ENCODE measurements around the gene BID.

The BID gene

GRCh38 chr22:17780741-17781318 lies 6.6 kb upstream of the BID start:
- no peak for ATAC-seq
- TF ChIP-seq BACH2 (CRISPR knock-in tag; IDR thresholded peaks at IDR 0.05; ENCODE audit: borderline replicate concordance): no peak
- TF ChIP-seq, protein P1, sequence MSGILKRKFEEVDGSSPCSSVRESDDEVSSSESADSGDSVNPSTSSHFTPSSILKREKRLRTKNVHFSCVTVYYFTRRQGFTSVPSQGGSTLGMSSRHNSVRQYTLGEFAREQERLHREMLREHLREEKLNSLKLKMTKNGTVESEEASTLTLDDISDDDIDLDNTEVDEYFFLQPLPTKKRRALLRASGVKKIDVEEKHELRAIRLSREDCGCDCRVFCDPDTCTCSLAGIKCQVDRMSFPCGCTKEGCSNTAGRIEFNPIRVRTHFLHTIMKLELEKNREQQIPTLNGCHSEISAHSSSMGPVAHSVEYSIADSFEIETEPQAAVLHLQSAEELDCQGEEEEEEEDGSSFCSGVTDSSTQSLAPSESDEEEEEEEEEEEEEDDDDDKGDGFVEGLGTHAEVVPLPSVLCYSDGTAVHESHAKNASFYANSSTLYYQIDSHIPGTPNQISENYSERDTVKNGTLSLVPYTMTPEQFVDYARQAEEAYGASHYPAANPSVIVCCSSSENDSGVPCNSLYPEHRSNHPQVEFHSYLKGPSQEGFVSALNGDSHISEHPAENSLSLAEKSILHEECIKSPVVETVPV (CRISPR knock-in tag; IDR thresholded peaks at IDR 0.05): no peak
- no peak for TF ChIP-seq TCF4 (CRISPR knock-in tag; IDR thresholded peaks at IDR 0.05; ENCODE audit: borderline replicate concordance)
- TF ChIP-seq ZC3H10 (CRISPR knock-in tag; IDR thresholded peaks at IDR 0.05): no peak
- TF ChIP-seq, protein P2, sequence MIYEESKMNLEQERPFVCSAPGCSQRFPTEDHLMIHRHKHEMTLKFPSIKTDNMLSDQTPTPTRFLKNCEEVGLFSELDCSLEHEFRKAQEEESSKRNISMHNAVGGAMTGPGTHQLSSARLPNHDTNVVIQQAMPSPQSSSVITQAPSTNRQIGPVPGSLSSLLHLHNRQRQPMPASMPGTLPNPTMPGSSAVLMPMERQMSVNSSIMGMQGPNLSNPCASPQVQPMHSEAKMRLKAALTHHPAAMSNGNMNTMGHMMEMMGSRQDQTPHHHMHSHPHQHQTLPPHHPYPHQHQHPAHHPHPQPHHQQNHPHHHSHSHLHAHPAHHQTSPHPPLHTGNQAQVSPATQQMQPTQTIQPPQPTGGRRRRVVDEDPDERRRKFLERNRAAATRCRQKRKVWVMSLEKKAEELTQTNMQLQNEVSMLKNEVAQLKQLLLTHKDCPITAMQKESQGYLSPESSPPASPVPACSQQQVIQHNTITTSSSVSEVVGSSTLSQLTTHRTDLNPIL (CRISPR knock-in tag; IDR thresholded peaks at IDR 0.05; ENCODE audit: low read depth): no peak
- TF ChIP-seq ESRRG (CRISPR knock-in tag; IDR thresholded peaks at IDR 0.05): no peak
- no peak for TF ChIP-seq ZFP30 (CRISPR knock-in tag; IDR thresholded peaks at IDR 0.05)
- TF ChIP-seq ZNF8 (CRISPR knock-in tag; IDR thresholded peaks at IDR 0.05): no peak
- no peak for TF ChIP-seq TOX (CRISPR knock-in tag; IDR thresholded peaks at IDR 0.05; ENCODE audit: borderline replicate concordance)
- TF ChIP-seq PPARA (CRISPR knock-in tag; IDR thresholded peaks at IDR 0.05; ENCODE audit: borderline replicate concordance): no peak
- no peak for TF ChIP-seq ZNF70 (CRISPR knock-in tag; IDR thresholded peaks at IDR 0.05)
- no peak for TF ChIP-seq ARNTL (CRISPR knock-in tag; IDR thresholded peaks at IDR 0.05; ENCODE audit: borderline replicate concordance, low read depth)
- no peak for TF ChIP-seq SNAI2 (CRISPR knock-in tag; IDR thresholded peaks at IDR 0.05)

GRCh38 chr22:17780116-17780740 lies 6.0 kb upstream of the BID start:
- ATAC-seq: no peak
- TF ChIP-seq, protein P3, sequence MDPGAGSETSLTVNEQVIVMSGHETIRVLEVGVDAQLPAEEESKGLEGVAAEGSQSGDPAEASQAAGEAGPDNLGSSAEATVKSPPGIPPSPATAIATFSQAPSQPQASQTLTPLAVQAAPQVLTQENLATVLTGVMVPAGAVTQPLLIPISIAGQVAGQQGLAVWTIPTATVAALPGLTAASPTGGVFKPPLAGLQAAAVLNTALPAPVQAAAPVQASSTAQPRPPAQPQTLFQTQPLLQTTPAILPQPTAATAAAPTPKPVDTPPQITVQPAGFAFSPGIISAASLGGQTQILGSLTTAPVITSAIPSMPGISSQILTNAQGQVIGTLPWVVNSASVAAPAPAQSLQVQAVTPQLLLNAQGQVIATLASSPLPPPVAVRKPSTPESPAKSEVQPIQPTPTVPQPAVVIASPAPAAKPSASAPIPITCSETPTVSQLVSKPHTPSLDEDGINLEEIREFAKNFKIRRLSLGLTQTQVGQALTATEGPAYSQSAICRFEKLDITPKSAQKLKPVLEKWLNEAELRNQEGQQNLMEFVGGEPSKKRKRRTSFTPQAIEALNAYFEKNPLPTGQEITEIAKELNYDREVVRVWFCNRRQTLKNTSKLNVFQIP (CRISPR knock-in tag; IDR thresholded peaks at IDR 0.05; ENCODE audit: borderline replicate concordance, low read depth): no peak
- no peak for TF ChIP-seq ZNF8 (CRISPR knock-in tag; IDR thresholded peaks at IDR 0.05)
- no peak for TF ChIP-seq ZC3H10 (CRISPR knock-in tag; IDR thresholded peaks at IDR 0.05)
- TF ChIP-seq TCF4 (CRISPR knock-in tag; IDR thresholded peaks at IDR 0.05; ENCODE audit: borderline replicate concordance): no peak
- no peak for TF ChIP-seq ZFP30 (CRISPR knock-in tag; IDR thresholded peaks at IDR 0.05)
- TF ChIP-seq, protein P1 (CRISPR knock-in tag; IDR thresholded peaks at IDR 0.05): no peak
- TF ChIP-seq ZNF70 (CRISPR knock-in tag; IDR thresholded peaks at IDR 0.05): no peak
- TF ChIP-seq GLIS3 (CRISPR knock-in tag; IDR thresholded peaks at IDR 0.05): no peak
- no peak for TF ChIP-seq CSDC2 (CRISPR knock-in tag; IDR thresholded peaks at IDR 0.05)
- TF ChIP-seq ZFP3 (CRISPR knock-in tag; IDR thresholded peaks at IDR 0.05): no peak
- TF ChIP-seq, protein P4, sequence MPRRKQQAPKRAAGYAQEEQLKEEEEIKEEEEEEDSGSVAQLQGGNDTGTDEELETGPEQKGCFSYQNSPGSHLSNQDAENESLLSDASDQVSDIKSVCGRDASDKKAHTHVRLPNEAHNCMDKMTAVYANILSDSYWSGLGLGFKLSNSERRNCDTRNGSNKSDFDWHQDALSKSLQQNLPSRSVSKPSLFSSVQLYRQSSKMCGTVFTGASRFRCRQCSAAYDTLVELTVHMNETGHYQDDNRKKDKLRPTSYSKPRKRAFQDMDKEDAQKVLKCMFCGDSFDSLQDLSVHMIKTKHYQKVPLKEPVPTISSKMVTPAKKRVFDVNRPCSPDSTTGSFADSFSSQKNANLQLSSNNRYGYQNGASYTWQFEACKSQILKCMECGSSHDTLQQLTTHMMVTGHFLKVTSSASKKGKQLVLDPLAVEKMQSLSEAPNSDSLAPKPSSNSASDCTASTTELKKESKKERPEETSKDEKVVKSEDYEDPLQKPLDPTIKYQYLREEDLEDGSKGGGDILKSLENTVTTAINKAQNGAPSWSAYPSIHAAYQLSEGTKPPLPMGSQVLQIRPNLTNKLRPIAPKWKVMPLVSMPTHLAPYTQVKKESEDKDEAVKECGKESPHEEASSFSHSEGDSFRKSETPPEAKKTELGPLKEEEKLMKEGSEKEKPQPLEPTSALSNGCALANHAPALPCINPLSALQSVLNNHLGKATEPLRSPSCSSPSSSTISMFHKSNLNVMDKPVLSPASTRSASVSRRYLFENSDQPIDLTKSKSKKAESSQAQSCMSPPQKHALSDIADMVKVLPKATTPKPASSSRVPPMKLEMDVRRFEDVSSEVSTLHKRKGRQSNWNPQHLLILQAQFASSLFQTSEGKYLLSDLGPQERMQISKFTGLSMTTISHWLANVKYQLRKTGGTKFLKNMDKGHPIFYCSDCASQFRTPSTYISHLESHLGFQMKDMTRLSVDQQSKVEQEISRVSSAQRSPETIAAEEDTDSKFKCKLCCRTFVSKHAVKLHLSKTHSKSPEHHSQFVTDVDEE (CRISPR knock-in tag; IDR thresholded peaks at IDR 0.05): no peak
- no peak for TF ChIP-seq SNAI2 (CRISPR knock-in tag; IDR thresholded peaks at IDR 0.05)
- TF ChIP-seq, protein P2 (CRISPR knock-in tag; IDR thresholded peaks at IDR 0.05; ENCODE audit: low read depth): no peak
- TF ChIP-seq, protein P5, sequence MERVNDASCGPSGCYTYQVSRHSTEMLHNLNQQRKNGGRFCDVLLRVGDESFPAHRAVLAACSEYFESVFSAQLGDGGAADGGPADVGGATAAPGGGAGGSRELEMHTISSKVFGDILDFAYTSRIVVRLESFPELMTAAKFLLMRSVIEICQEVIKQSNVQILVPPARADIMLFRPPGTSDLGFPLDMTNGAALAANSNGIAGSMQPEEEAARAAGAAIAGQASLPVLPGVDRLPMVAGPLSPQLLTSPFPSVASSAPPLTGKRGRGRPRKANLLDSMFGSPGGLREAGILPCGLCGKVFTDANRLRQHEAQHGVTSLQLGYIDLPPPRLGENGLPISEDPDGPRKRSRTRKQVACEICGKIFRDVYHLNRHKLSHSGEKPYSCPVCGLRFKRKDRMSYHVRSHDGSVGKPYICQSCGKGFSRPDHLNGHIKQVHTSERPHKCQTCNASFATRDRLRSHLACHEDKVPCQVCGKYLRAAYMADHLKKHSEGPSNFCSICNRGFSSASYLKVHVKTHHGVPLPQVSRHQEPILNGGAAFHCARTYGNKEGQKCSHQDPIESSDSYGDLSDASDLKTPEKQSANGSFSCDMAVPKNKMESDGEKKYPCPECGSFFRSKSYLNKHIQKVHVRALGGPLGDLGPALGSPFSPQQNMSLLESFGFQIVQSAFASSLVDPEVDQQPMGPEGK (CRISPR knock-in tag; IDR thresholded peaks at IDR 0.05; ENCODE audit: borderline replicate concordance): no peak
- TF ChIP-seq ZNF565 (CRISPR knock-in tag; conservative IDR thresholded peaks at IDR 0.05; ENCODE audit: low read depth): no peak
- TF ChIP-seq BACH2 (CRISPR knock-in tag; IDR thresholded peaks at IDR 0.05; ENCODE audit: borderline replicate concordance): no peak
- no peak for TF ChIP-seq ISL1 (CRISPR knock-in tag; IDR thresholded peaks at IDR 0.05)

Measured in SK-N-SH treated with all-trans-retinoic acid at 6 μM for 48 hours (cell line).